Activated naive CD8-positive, alpha-beta T cell treated with anti-CD3 and anti-CD28 coated beads, Interleukin-2, amount 50 U/mL, for 24 hours (primary cell): Measurements from ENCODE around the gene RBM44.
"Not testable (repeated sequence)": the region's sequence is repeated elsewhere in the genome, so short reads cannot be mapped to it uniquely, and the experiment has no call there.

Experiments used
- ATAC-seq: fragments of 150-1000 bp; cut with Tn5 transposase; one replicate; pipeline ENCODE4 v1.10.0; 2021
- DNase-seq: peaks from one replicate; pipeline ENCODE4 v3.0.0; 2021
- H3K27ac Mint-ChIP-seq: one replicate; pipeline ENCODE4 v1.8.0; 2021; ENCODE audit warnings: mild to moderate bottlenecking, mixed read lengths
- H3K27me3 Mint-ChIP-seq: one replicate; pipeline ENCODE4 v1.8.0; 2021; ENCODE audit warnings: mixed read lengths
- H3K36me3 Mint-ChIP-seq: one replicate; pipeline ENCODE4 v1.8.0; 2021; ENCODE audit warnings: low read depth, mixed read lengths
- H3K4me1 Mint-ChIP-seq: one replicate; pipeline ENCODE4 v1.8.0; 2021; ENCODE audit warnings: mixed read lengths
- H3K4me3 Mint-ChIP-seq: one replicate; pipeline ENCODE4 v1.8.0; 2021; ENCODE audit warnings: mild to moderate bottlenecking, moderate library complexity, mixed read lengths
- H3K9me3 Mint-ChIP-seq: one replicate; pipeline ENCODE4 v1.8.0; 2021; ENCODE audit warnings: mixed read lengths

RBM44 gene

GRCh38 chr2:237763812-237764211, 34.8 kb upstream of the RBM44 start:
- H3K36me3 Mint-ChIP-seq, result peaks cover 56% of the 10 kb centered on the region
- ATAC-seq, result no peak
- no peak overlapping the region for H3K27ac Mint-ChIP-seq
- H3K4me1 Mint-ChIP-seq, result peaks cover 3% of the 10 kb centered on the region
- DNase-seq, result no peak
- H3K27me3 Mint-ChIP-seq, result no peaks in the 10 kb centered on the region
- no peaks in the 10 kb centered on the region for H3K9me3 Mint-ChIP-seq
- no peak overlapping the region for H3K4me3 Mint-ChIP-seq

- H3K27ac Mint-ChIP-seq, ATAC-seq, DNase-seq, H3K27me3 Mint-ChIP-seq, H3K9me3 Mint-ChIP-seq, H3K4me1 Mint-ChIP-seq, H3K4me3 Mint-ChIP-seq: not testable (repeated sequence)
- H3K36me3 Mint-ChIP-seq, result peaks cover 62% of the 10 kb centered on the region
These were observed 33.5 kb upstream of the RBM44 start for GRCh38 chr2:237765122-237765521.

- DNase-seq (no peak), ATAC-seq (no peak)
- H3K4me1 Mint-ChIP-seq, result peaks cover 3% of the 10 kb centered on the region
- no peak overlapping the region for H3K4me3 Mint-ChIP-seq
- H3K36me3 Mint-ChIP-seq, result peaks cover 62% of the 10 kb centered on the region
- H3K27me3 Mint-ChIP-seq, result no peaks in the 10 kb centered on the region
- no peak overlapping the region for H3K27ac Mint-ChIP-seq
- no peaks in the 10 kb centered on the region for H3K9me3 Mint-ChIP-seq
These were observed 32.7 kb upstream of the RBM44 start for GRCh38 chr2:237765875-237766274.

- ATAC-seq (no peak), DNase-seq (no peak)
- Mint-ChIP-seq H3K4me3 (no peak overlapping the region), H3K27ac (no peak overlapping the region), H3K9me3 (no peaks in the 10 kb centered on the region), H3K27me3 (no peaks in the 10 kb centered on the region), H3K4me1 (peaks cover 3% of the 10 kb centered on the region), H3K36me3 (peaks cover 58% of the 10 kb centered on the region)
These were observed 32.2 kb upstream of the RBM44 start for GRCh38 chr2:237766340-237766739.

- peaks cover 65% of the 10 kb centered on the region for H3K36me3 Mint-ChIP-seq
- H3K4me1 Mint-ChIP-seq, result no peaks in the 10 kb centered on the region
- ATAC-seq, result no peak
- H3K9me3 Mint-ChIP-seq, result no peaks in the 10 kb centered on the region
- H3K4me3 Mint-ChIP-seq, result no peak overlapping the region
- peak overlapping the region; percentile 8 for H3K27ac Mint-ChIP-seq
- no peaks in the 10 kb centered on the region for H3K27me3 Mint-ChIP-seq
- DNase-seq, result no peak
These were observed 26.1 kb upstream of the RBM44 start for GRCh38 chr2:237772513-237772912.

GRCh38 chr2:237773826-237774225, 24.8 kb upstream of the RBM44 start:
- no peaks in the 10 kb centered on the region for H3K9me3 Mint-ChIP-seq
- H3K4me3 Mint-ChIP-seq, result no peak overlapping the region
- DNase-seq (no peak), ATAC-seq (no peak)
- H3K27me3 Mint-ChIP-seq, result no peaks in the 10 kb centered on the region
- no peak overlapping the region for H3K27ac Mint-ChIP-seq
- H3K36me3 Mint-ChIP-seq, result peaks cover 64% of the 10 kb centered on the region
- H3K4me1 Mint-ChIP-seq, result no peaks in the 10 kb centered on the region

GRCh38 chr2:237774811-237775553, 23.6 kb upstream of the RBM44 start:
- peak; percentile 41 for DNase-seq
- H3K27me3 Mint-ChIP-seq, result no peaks in the 10 kb centered on the region
- peaks cover 66% of the 10 kb centered on the region for H3K36me3 Mint-ChIP-seq
- no peaks in the 10 kb centered on the region for H3K9me3 Mint-ChIP-seq
- peak overlapping the region; percentile 27 for H3K27ac Mint-ChIP-seq
- H3K4me1 Mint-ChIP-seq, result no peaks in the 10 kb centered on the region
- no peak overlapping the region for H3K4me3 Mint-ChIP-seq
- ATAC-seq, result peak; percentile 68

- DNase-seq (no peak), ATAC-seq (no peak)
- no peak overlapping the region for H3K27ac Mint-ChIP-seq
- peaks cover 78% of the 10 kb centered on the region for H3K36me3 Mint-ChIP-seq
- no peaks in the 10 kb centered on the region for H3K4me1 Mint-ChIP-seq
- H3K9me3 Mint-ChIP-seq, result peaks cover 3% of the 10 kb centered on the region
- no peak overlapping the region for H3K4me3 Mint-ChIP-seq
- H3K27me3 Mint-ChIP-seq, result no peaks in the 10 kb centered on the region
These were observed 19.1 kb upstream of the RBM44 start for GRCh38 chr2:237779521-237779920.

- no peak for ATAC-seq
- H3K4me3 Mint-ChIP-seq, result no peak overlapping the region
- peaks cover 82% of the 10 kb centered on the region for H3K36me3 Mint-ChIP-seq
- no peak for DNase-seq
- no peaks in the 10 kb centered on the region for H3K27me3 Mint-ChIP-seq
- H3K9me3 Mint-ChIP-seq, result peaks cover 7% of the 10 kb centered on the region
- no peak overlapping the region for H3K27ac Mint-ChIP-seq
- H3K4me1 Mint-ChIP-seq, result no peaks in the 10 kb centered on the region
These were observed 16.4 kb upstream of the RBM44 start for GRCh38 chr2:237782181-237782580.

- not testable (repeated sequence) for H3K27me3 Mint-ChIP-seq
These were observed 14.9 kb upstream of the RBM44 start for GRCh38 chr2:237783678-237784077.

GRCh38 chr2:237786936-237787335, 11.6 kb upstream of the RBM44 start:
- no peak for ATAC-seq
- no peaks in the 10 kb centered on the region for H3K4me1 Mint-ChIP-seq
- DNase-seq, result no peak
- H3K36me3 Mint-ChIP-seq, result peaks cover 50% of the 10 kb centered on the region
- no peak overlapping the region for H3K4me3 Mint-ChIP-seq
- H3K27ac Mint-ChIP-seq, result no peak overlapping the region
- H3K9me3 Mint-ChIP-seq, result peaks cover 7% of the 10 kb centered on the region
- H3K27me3 Mint-ChIP-seq, result no peaks in the 10 kb centered on the region

More at GRCh38 chr2:237783678-237784077, 14.9 kb upstream of the RBM44 start:
- H3K4me3 Mint-ChIP-seq, H3K4me1 Mint-ChIP-seq, ATAC-seq, DNase-seq, H3K27ac Mint-ChIP-seq, H3K9me3 Mint-ChIP-seq: not testable (repeated sequence)
- peaks cover 79% of the 10 kb centered on the region for H3K36me3 Mint-ChIP-seq

- Mint-ChIP-seq H3K4me3 (no peak overlapping the region), H3K9me3 (peaks cover 4% of the 10 kb centered on the region), H3K36me3 (peaks cover 25% of the 10 kb centered on the region), H3K27ac (no peak overlapping the region), H3K27me3 (no peaks in the 10 kb centered on the region), H3K4me1 (no peaks in the 10 kb centered on the region)
- DNase-seq (no peak), ATAC-seq (peak; percentile 33)
These were observed 8.2 kb upstream of the RBM44 start for GRCh38 chr2:237790353-237790752.

- H3K9me3 Mint-ChIP-seq, result no peaks in the 10 kb centered on the region
- no peaks in the 10 kb centered on the region for H3K27me3 Mint-ChIP-seq
- H3K36me3 Mint-ChIP-seq, result peaks cover 11% of the 10 kb centered on the region
- DNase-seq (no peak), ATAC-seq (no peak)
- no peak overlapping the region for H3K4me3 Mint-ChIP-seq
- H3K27ac Mint-ChIP-seq, result no peak overlapping the region
- no peaks in the 10 kb centered on the region for H3K4me1 Mint-ChIP-seq
These were observed 6.4 kb upstream of the RBM44 start for GRCh38 chr2:237791977-237792727.

GRCh38 chr2:237797253-237797652, 1.3 kb upstream of the RBM44 start:
- Mint-ChIP-seq H3K4me3 (no peak overlapping the region), H3K36me3 (peaks cover 3% of the 10 kb centered on the region), H3K27ac (no peak overlapping the region), H3K27me3 (no peaks in the 10 kb centered on the region), H3K9me3 (peaks cover 6% of the 10 kb centered on the region), H3K4me1 (no peaks in the 10 kb centered on the region)
- DNase-seq (no peak), ATAC-seq (no peak)

- no peak for DNase-seq
- Mint-ChIP-seq H3K4me1 (no peaks in the 10 kb centered on the region), H3K27ac (no peak overlapping the region), H3K27me3 (no peaks in the 10 kb centered on the region), H3K36me3 (peaks cover 3% of the 10 kb centered on the region), H3K4me3 (no peak overlapping the region), H3K9me3 (peaks cover 6% of the 10 kb centered on the region)
- no peak for ATAC-seq
These were observed 465 bp downstream of the RBM44 start for GRCh38 chr2:237799060-237799428.
